ENCODE measurements around the gene FOXB2.
"Not testable (repeated sequence)": the region's sequence is repeated elsewhere in the genome, so short reads cannot be mapped to it uniquely, and the experiment has no call there.

The FOXB2 gene

DNA sequence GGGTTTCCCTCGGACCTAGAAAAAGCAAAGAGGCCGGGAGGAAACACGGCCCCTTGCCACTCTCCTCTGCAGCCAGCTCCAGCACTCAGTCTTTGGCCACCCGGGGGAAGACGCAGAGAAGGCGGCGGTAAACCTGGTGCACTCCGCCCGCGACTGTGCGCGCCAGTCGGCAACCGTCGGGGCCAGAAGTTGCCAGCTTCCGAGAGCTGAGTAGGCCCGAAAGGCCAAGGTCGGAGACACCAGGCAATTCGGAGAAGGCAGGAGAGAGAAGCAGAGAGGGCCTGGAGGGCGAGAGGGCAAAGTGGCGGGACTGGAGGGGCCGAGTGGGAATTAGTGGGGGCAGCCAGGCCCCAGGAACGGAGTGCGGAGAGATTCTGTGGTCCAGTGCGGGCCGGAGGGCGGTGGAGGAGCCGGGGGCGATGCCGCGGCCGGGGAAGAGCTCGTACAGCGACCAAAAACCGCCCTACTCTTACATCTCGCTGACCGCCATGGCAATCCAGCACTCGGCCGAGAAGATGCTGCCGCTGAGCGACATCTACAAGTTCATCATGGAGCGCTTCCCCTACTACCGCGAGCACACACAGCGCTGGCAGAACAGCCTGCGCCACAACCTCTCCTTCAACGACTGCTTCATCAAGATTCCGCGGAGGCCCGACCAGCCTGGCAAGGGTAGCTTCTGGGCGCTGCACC is at the start of gene FOXB2:
FOXB2 (plus strand) TSS at position 420 of the 690 bp plus-strand sequence; CDS start at position 420, 0 bp downstream.
- no peak for DNase-seq

DNA sequence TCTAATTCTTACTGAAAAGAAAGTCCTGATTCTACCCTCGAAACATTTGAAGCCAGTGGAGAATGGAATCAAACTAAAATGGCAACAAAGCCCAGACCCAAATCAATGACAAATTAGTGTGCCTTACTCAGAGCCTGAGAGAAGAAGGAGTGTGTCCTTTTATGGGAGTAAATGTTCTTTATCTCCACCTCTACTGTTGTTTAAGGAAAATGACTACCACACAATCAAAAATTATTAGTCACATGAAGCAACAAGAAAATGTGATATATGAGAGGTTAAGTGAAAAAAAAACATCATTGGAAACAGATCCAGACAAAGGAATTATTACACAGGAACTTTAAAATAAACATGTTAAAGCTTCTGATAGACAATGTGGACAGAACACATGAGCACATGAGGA is 49.7 kb upstream of the FOXB2 start:
- DNase-seq, result no peak

DNA sequence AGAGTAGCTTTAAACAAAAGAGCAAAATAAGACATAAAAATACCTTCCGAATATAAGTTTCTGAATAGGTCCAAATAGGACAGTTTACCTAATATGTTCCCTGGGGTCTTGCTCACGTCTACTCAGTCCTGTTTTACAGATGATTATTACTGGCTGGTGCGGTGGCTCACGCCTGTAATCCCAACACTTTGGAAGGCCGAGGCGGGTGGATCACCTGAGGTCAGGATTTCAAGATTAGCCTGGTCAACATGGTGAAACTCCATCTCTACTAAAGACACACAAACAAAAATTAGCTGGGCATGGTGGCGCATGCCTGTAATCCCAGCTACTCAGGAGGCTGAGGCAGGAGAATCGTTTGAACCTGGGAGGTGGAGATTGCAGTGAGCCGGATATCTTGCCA is 40.6 kb upstream of the FOXB2 start:
- DNase-seq, result not testable (repeated sequence)

GRCh38 chr9:76980566-76980965 is 38.9 kb upstream of the FOXB2 start:
- DNase-seq, result no peak

- no peak for DNase-seq
These were observed 35.0 kb upstream of the FOXB2 start for GRCh38 chr9:76984486-76984885.

DNA sequence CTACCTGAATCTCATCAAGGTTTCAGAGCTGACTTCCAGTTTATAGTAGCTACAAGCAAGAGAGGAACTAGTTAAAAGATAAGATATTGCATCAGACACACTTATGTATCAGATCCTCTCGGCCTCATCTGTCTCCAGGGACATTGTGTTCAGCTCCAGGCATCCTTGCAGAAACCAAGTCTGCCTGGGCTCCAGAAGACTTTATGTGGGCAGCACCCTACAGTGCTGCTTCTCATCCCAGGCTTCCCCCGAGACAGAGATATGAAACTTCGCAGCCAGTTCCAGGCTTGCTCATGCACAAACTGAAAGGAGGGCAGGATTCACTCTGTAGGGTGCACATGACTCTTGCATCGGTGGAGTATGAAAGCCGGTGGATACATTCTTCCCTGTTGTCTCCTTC is 33.9 kb upstream of the FOXB2 start:
- no peak for DNase-seq

GRCh38 chr9:76987594-76988200 is 31.8 kb upstream of the FOXB2 start:
- no peak for DNase-seq

- no peak for DNase-seq
These were observed 30.5 kb upstream of the FOXB2 start for GRCh38 chr9:76988941-76989340.

GRCh38 chr9:76989501-76989900 is 30.0 kb upstream of the FOXB2 start:
- no peak for DNase-seq

- DNase-seq, result no peak
These were observed 22.8 kb upstream of the FOXB2 start for GRCh38 chr9:76996700-76997099.

DNA sequence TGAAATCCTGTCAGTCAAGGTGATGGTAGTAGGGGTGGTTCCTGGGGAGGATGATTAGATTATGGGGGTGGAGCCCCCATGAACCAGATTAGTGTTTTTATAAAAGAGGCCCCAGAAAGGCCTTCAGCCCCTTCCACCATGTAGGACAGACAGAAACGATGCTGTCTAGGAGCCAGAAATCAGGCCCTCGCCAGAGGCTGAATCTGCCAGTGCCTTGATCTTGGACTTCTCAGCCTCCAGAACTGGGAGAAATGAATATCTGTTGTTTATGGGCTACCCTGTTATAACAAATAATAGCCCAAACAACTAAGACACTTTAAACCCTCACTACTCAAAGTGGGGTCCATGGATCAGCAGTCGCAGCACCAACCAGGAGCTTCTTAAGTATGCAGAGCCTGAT is 20.2 kb upstream of the FOXB2 start:
- DNase-seq, result no peak

DNA sequence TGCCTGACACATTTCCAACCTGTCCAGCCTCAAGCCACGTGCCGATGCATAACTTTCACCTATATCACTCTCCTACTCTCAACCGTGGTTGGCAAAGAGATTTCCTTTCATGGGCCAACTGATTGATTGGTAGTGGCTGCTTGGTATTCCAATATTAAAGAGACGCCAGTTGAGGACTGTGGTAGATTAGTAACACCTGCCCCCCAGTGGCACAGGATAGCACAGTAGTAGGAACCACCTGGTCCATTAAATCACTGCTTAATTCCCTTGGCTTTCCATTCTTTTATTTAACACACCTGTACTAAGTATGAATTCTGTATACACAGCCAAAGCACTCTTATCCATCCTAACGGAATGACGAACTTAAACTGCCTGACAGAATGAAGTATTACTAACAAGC is 19.1 kb upstream of the FOXB2 start:
- DNase-seq, result no peak

DNA sequence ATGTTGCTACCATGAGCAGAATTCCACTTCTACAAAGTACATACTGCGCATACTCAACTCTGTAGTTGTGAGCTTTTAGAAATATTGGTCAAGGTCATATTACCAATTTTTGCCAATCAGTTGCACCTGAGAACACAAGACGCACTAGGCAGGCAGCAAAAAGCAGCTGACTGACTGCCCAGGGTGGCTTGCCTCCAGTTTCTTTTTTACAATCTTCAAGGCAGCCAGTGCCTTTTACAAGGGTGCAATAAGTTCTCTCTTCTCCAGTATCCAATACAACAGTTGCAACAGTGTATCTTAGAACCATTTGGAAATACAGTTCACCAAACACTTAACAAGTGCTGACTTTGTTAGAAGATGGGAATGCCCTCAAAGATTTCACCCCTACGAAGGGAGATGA is 16.1 kb upstream of the FOXB2 start:
- DNase-seq, result no peak

DNA sequence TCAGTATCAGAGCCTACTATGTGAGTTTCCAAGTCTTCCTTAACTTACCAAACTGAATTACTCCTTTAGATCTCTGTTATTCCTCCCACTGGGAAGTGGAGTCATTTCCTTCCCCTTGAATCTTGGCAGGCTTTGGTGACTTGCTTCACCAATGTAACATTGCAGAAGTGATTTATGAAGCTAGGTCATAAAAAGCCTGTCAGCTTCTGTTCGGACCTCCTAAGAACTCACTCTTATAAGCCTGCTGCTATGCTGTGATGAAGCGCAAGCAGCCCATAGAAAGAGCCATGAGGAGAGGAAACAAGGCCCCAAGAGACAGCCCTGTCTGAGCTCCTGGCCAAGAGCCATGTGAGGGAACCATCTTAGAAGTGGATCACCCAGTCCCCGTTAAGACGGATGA is 14.2 kb upstream of the FOXB2 start:
- no peak for DNase-seq

GRCh38 chr9:77010527-77010926 is 8.9 kb upstream of the FOXB2 start:
- no peak for DNase-seq

DNA sequence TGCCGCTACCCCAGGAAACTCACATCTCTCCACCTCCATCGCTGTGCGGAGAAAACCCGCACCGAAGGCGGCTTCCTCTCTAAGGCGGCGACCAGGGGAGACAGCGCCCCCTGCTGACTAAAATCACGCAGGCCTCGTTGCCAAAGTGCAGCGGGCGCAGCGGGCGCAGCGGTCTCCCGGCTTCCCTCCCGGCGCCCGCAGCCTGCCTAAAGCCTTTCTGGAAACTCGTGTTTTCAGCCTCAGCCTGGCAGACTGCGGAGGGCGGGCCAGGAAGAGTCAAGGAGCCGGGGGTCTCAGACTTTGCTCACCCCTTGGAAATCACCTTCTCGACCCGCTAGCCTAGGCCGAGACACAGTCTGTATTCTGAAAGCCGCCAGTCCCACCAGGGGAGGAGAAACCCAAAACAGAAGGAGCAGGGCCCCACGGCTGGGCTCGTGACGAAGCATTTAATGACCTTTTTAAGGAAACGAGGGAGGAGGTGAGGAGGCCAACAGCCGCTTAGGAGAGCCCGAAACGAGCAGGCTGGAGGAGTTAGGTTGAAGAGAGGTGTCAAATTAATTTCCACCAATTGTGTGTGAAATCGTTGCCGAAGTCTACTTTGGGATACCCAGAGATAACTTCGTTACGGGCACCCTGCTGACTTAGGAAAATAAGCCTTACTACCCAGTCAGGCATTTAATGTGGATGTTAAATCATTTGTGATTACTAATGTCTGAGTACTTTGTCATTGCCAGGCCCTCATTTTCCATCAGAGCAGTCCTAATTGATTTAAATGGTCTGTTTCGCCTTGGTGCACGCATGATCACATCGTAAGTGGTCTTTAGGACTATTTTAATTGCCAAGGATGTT is 7.3 kb upstream of the FOXB2 start:
- DNase-seq, result no peak

GRCh38 chr9:77013206-77013931 is 6.1 kb upstream of the FOXB2 start:
- no peak for DNase-seq

DNA sequence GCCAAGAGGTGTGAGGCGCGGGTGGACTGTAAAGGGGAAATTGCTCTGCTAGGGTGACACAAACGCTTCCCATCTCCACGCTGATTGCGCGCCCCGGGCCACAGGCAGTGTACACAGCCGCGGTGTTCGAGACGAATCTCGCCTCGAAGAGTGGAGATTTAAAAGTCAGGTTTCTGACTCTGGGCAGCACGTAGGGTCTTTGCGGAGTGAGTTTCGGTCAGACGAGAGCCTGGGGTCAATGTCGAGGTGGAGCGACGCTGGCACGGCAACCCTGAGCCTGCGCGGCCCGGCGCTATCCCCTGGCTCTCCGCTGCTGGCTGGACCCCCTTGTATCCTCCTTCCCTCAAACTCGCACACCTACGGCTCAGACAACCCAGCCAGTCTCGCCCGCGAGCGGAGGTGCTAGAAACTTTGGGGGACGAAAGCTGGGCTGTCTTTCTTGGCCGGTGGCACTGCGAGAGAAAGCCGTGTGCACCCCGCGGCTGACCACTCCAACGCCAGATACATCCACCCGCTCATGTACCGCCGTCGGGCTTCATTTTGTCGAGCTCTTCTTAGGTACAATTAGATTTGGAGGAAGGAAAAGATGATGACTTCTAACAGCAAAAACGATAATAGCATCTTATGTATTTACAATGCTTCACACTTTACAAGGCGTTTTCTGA is 5.4 kb upstream of the FOXB2 start:
- no peak for DNase-seq

- DNase-seq, result no peak
These were observed 4.7 kb upstream of the FOXB2 start for GRCh38 chr9:77014597-77015263.

DNA sequence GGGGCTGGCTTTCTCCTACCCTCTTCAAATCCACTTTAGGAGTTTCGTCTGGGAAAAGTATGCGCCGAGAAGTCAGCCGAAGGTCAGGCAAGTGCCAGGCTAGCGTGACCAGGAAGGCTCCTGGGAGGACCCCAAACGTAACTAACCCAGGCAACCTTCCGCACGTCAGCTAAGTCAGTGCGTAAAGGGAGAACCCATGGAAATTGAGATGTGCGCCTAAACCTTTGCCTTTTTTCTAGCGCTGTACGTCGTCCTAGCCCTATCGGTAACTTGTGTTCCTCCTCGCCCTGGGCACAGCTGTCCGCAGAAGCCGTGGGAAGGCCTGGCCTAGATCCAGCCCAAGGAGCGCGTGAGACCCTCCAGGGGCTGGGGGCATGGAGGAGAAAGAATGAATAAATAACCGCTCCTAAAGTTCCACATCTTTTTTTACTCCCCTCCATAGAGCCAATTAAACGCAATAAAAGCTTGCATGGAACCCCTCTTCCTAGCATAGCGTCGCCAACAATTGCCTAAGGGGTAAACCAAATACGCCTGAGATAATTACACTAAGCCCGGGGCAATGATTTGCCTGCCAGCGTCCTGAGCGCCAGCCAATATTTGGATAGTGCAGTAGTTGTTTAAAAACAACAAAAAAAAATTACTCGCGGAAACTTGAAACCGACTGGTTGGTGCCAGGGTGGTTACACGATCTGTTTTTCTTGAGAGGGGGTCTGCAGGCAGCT is 4.0 kb upstream of the FOXB2 start:
- DNase-seq, result no peak

- no peak for DNase-seq
These were observed 3.3 kb upstream of the FOXB2 start for GRCh38 chr9:77016121-77016525.
